ENCODE data around the gene KDM4B.

KDM4B gene

GRCh38 chr19:5148794-5149190 lies 179.9 kb downstream of the KDM4B start:
- no peak for DNase-seq (ENCODE audit: low read depth)
- TF ChIP-seq CTCF (conservative IDR thresholded peaks at IDR 0.05; ENCODE audit: low read depth, low read length): no peak
- H3K4me3 ChIP-seq (ENCODE audit: low read depth, low read length): no peak overlapping the region

- no peak for TF ChIP-seq CTCF (conservative IDR thresholded peaks at IDR 0.05; ENCODE audit: low read depth, low read length)
- H3K4me3 ChIP-seq (ENCODE audit: low read depth, low read length): no peak overlapping the region
- DNase-seq (ENCODE audit: low read depth): no peak
Measured at GRCh38 chr19:5149508-5149907, 180.6 kb downstream of the KDM4B start.

GRCh38 chr19:5149932-5150901 lies 181.3 kb downstream of the KDM4B start:
- DNase-seq (ENCODE audit: low read depth): no peak
- no peak overlapping the region for H3K4me3 ChIP-seq (ENCODE audit: low read depth, low read length)
- TF ChIP-seq CTCF (conservative IDR thresholded peaks at IDR 0.05; ENCODE audit: low read depth, low read length): no peak

- TF ChIP-seq CTCF (conservative IDR thresholded peaks at IDR 0.05; ENCODE audit: low read depth, low read length): no peak
- no peak overlapping the region for H3K4me3 ChIP-seq (ENCODE audit: low read depth, low read length)
Measured at GRCh38 chr19:5150902-5151741, 182.2 kb downstream of the KDM4B start.

GRCh38 chr19:5152013-5152763 lies 183.3 kb downstream of the KDM4B start:
- H3K4me3 ChIP-seq (ENCODE audit: low read depth, low read length): no peak overlapping the region
- no peak for TF ChIP-seq CTCF (conservative IDR thresholded peaks at IDR 0.05; ENCODE audit: low read depth, low read length)
- DNase-seq (ENCODE audit: low read depth): no peak

More at GRCh38 chr19:5150902-5151741, 182.2 kb downstream of the KDM4B start:
- no peak for DNase-seq (ENCODE audit: low read depth)

GRCh38 chr19:5152767-5153532 lies 184.0 kb downstream of the KDM4B start:
- TF ChIP-seq CTCF (conservative IDR thresholded peaks at IDR 0.05; ENCODE audit: low read depth, low read length): no peak
- no peak for DNase-seq (ENCODE audit: low read depth)
- H3K4me3 ChIP-seq (ENCODE audit: low read depth, low read length): no peak overlapping the region

Data from choroid plexus epithelial cell (primary cell).